ENCODE measurements around the gene STAC3. TPM values are rescaled to one million over a fixed set of nuclear protein-coding genes. Genes with fewer than 3 reads are reported as not detected.

Gene STAC3
- total and polyA plus RNA-seq, 9 of the 15 experiments (the other 6 are each of a cell fraction or from before 2014, with no cell fraction given) = 0.45 to 6.4 (median 3.3) TPM

- TF ChIP-seq ZNF318 (IDR thresholded peaks at IDR 0.05; ENCODE audit: borderline replicate concordance in 1 of 2, low read depth in 1 of 2) (no peak), ID3 (CRISPR knock-in tag; IDR thresholded peaks at IDR 0.05) (no peak), ID3 (tag; IDR thresholded peaks at IDR 0.05) (no peak), MYBL2 (IDR thresholded peaks at IDR 0.05; ENCODE audit: low read depth) (no peak), MYBL2 (CRISPR knock-in tag; IDR thresholded peaks at IDR 0.05; ENCODE audit: borderline replicate concordance) (no peak), ZC3H8 (IDR thresholded peaks at IDR 0.05) (no peak), U2AF1 (optimal IDR thresholded peaks at IDR 0.05; ENCODE audit: low read depth, low read length) (no peak), ZNF41 (CRISPR knock-in tag; conservative IDR thresholded peaks at IDR 0.05) (no peak), PURB (CRISPR knock-in tag; IDR thresholded peaks at IDR 0.05; ENCODE audit: low read depth) (no peak), SMARCB1 (IDR thresholded peaks at IDR 0.05; ENCODE audit: insufficient read length, low read depth) (no peak), ZNF766 (CRISPR knock-in tag; conservative IDR thresholded peaks at IDR 0.05) (no peak), ZNF57 (CRISPR knock-in tag; IDR thresholded peaks at IDR 0.05) (0 out of 2 replicates have a peak, but pooled peaks have one; percentile 58), RAD51 (IDR thresholded peaks at IDR 0.05; ENCODE audit: borderline replicate concordance, low read depth) (no peak), MNT (conservative IDR thresholded peaks at IDR 0.05) (peak in 1 of 2 experiments; percentile 49; a peak in 1 of 4 replicates), RNF219 (CRISPR knock-in tag; IDR thresholded peaks at IDR 0.05) (no peak)
These were observed 15.8 kb downstream of the STAC3 start (continued) for GRCh38 chr12:57235017-57235727.
